Activated CD8-positive, alpha-beta T cell treated with anti-CD3 and anti-CD28 coated beads for 36 hours (primary cell): Measurements from ENCODE around the gene ACAA1. TPM values are rescaled to one million over a fixed set of nuclear protein-coding genes. Genes with fewer than 3 reads are reported as not detected.

Experiments used
- ATAC-seq: fragments of 200-7000 bp; cut with Tn5 transposase; one replicate; pipeline ENCODE4 v1.10.0; 2021; ENCODE audit warnings: mild to moderate bottlenecking, moderate library complexity
- CTCF ChIA-PET: fragments of 350-600 bp; sonication (Branson Sonifier 250); formaldehyde crosslinking; loops from one replicate; lab custom pipeline; 2021; ENCODE audit warnings: antibody characterized with exemption; lab: Charles Lee
- POLR2A ChIA-PET: fragments of 350-600 bp; sonication (Branson Sonifier 250); formaldehyde crosslinking; loops from one replicate; lab custom pipeline; 2021; ENCODE audit warnings: antibody characterized with exemption; lab: Charles Lee
- DNase-seq: peaks from one replicate; pipeline ENCODE4 v3.0.0-alpha.2; 2020
- H3K27ac Mint-ChIP-seq: one replicate; pipeline ENCODE4 v1.8.0; 2021; ENCODE audit warnings: mild to moderate bottlenecking, mixed read lengths
- H3K27me3 Mint-ChIP-seq: one replicate; pipeline ENCODE4 v1.8.0; 2021; ENCODE audit warnings: mixed read lengths
- H3K36me3 Mint-ChIP-seq: one replicate; pipeline ENCODE4 v1.8.0; 2021; ENCODE audit warnings: low read depth, mixed read lengths
- H3K4me1 Mint-ChIP-seq: one replicate; pipeline ENCODE4 v1.8.0; 2021; ENCODE audit warnings: low read depth, mixed read lengths
- H3K4me3 Mint-ChIP-seq: one replicate; pipeline ENCODE4 v1.8.0; 2021; ENCODE audit warnings: mild to moderate bottlenecking, moderate library complexity, mixed read lengths
- H3K9me3 Mint-ChIP-seq: one replicate; pipeline ENCODE4 v1.8.0; 2021; ENCODE audit warnings: mixed read lengths
- CTCF ChIP-seq: fragments of 200-600 bp; IDR thresholded peaks from one replicate; pipeline ENCODE4 v1.8.0; 2022; ENCODE audit warnings: antibody characterized with exemption, mild to moderate bottlenecking
- intact Hi-C: fragments of 100-400 bp; cut with micrococcal nuclease; formaldehyde crosslinking; loops from one replicate; pipeline ENCODE4 v1.10.0; 2022
- total RNA-seq, 2 experiments: library from RNA; stranded (reverse); gene quantifications; one replicate each; pipeline ENCODE4 v1.2.3, GENCODE V29; 2021

The ACAA1 gene
- total RNA-seq, 2 experiments from 2014 or later: 70.1 to 72.0 TPM

- no peak for TF ChIP-seq CTCF
- POLR2A ChIA-PET: interaction anchor here (0.7 to 1.6 kb wide), 3 partner anchors 15 to 29 kb away, joined by 3 to 5 read pairs (median 4); no protein-coding TSS in a partner anchor
- Mint-ChIP-seq H3K27me3 (no peaks in the 10 kb centered on the region), H3K27ac (peak overlapping the region; percentile 43), H3K9me3 (no peaks in the 10 kb centered on the region), H3K4me1 (peaks cover 38% of the 10 kb centered on the region), H3K4me3 (no peak overlapping the region), H3K36me3 (peaks cover 49% of the 10 kb centered on the region)
- DNase-seq (no peak), ATAC-seq (no peak)
- intact Hi-C loops: loop anchor here (10.0 kb wide), 1 partner anchor 211 kb away; the partner anchor contains the start of gene XYLB
- CTCF ChIA-PET: interaction anchor here (1.2 to 1.7 kb wide), 2 partner anchors 31 to 159 kb away, joined by 3 to 5 read pairs; partner anchors contain the start of gene OXSR1
Observed at GRCh38 chr3:38133557-38134405, 3.1 kb downstream of the ACAA1 start.

GRCh38 chr3:38133209-38133556, 3.7 kb downstream of the ACAA1 start:
- ATAC-seq (no peak), DNase-seq (no peak)
- no peaks in the 10 kb centered on the region for H3K9me3 Mint-ChIP-seq
- ChIA-PET CTCF (interaction anchor here (1.2 to 1.7 kb wide), 2 partner anchors 32 to 158 kb away, joined by 3 to 5 read pairs; partner anchors contain the start of gene OXSR1), POLR2A (interaction anchor here (0.8 to 1.6 kb wide), 2 partner anchors 15 to 16 kb away, joined by 4 to 5 read pairs; no protein-coding TSS in a partner anchor)
- H3K4me3 Mint-ChIP-seq: no peak overlapping the region
- H3K27ac Mint-ChIP-seq: peak overlapping the region; percentile 43
- no peaks in the 10 kb centered on the region for H3K27me3 Mint-ChIP-seq
- intact Hi-C loops: loop anchor here (10.0 kb wide), 1 partner anchor 212 kb away; the partner anchor contains the start of gene XYLB
- peaks cover 50% of the 10 kb centered on the region for H3K36me3 Mint-ChIP-seq
- H3K4me1 Mint-ChIP-seq: peaks cover 37% of the 10 kb centered on the region
- no peak for TF ChIP-seq CTCF

GRCh38 chr3:38131621-38132369, 5.1 kb downstream of the ACAA1 start:
- Mint-ChIP-seq H3K27ac (peak overlapping the region; percentile 30), H3K4me3 (no peak overlapping the region), H3K36me3 (peaks cover 52% of the 10 kb centered on the region), H3K4me1 (peaks cover 29% of the 10 kb centered on the region), H3K27me3 (no peaks in the 10 kb centered on the region), H3K9me3 (no peaks in the 10 kb centered on the region)
- intact Hi-C loops: loop anchor here (10.0 kb wide), 1 partner anchor 213 kb away; the partner anchor contains the start of gene XYLB
- POLR2A ChIA-PET: interaction anchor here (1.3 kb wide), 1 partner anchor 12 kb away, joined by 6 read pairs; no protein-coding TSS in a partner anchor
- no peak for TF ChIP-seq CTCF
- ATAC-seq: no peak
- DNase-seq: peak; percentile 47
- CTCF ChIA-PET: interaction anchor here (0.7 to 2.1 kb wide), 7 partner anchors 11 to 215 kb away, joined by 3 to 5 read pairs (median 3); partner anchors contain the start of gene XYLB

GRCh38 chr3:38130631-38131065, 6.3 kb downstream of the ACAA1 start:
- intact Hi-C loops: loop anchor here (10.0 kb wide), 1 partner anchor 214 kb away; the partner anchor contains the start of gene XYLB

More at GRCh38 chr3:38130631-38131065, 6.3 kb downstream of the ACAA1 start:
- Mint-ChIP-seq H3K27me3 (no peaks in the 10 kb centered on the region), H3K9me3 (no peaks in the 10 kb centered on the region), H3K4me1 (peaks cover 27% of the 10 kb centered on the region), H3K36me3 (peaks cover 49% of the 10 kb centered on the region), H3K27ac (no peak overlapping the region), H3K4me3 (no peak overlapping the region)
- ChIA-PET CTCF (interaction anchor here (1.0 to 2.1 kb wide), 5 partner anchors 68 to 360 kb away, joined by 3 to 5 read pairs (median 3); partner anchors contain the start of gene XYLB), POLR2A (interaction anchor here (1.0 kb wide), 1 partner anchor 14 kb away, joined by 3 read pairs; no protein-coding TSS in a partner anchor)
- TF ChIP-seq CTCF: no peak
- ATAC-seq (no peak), DNase-seq (no peak)
